Astrocyte (in vitro differentiated cells and primary cell): ENCODE measurements around the gene DDR2. TPM values are rescaled to one million over a fixed set of nuclear protein-coding genes. Genes with fewer than 3 reads are reported as not detected.

Experiments
- DNase-seq: peaks from one replicate; pipeline ENCODE4 v3.0.0-alpha.2; 2010; ENCODE audit warnings: low read depth
- FAIRE-seq: peaks from 2 replicates; lab custom pipeline; 2011; peaks lifted over from hg19 to GRCh38; lab: Jason Lieb, UNC
- H2AFZ ChIP-seq: 2 replicates; pipeline ENCODE4 v1.6.0; 2012; ENCODE audit warnings: low read depth, low read length, inconsistent platforms
- H3K27ac ChIP-seq: 2 replicates; pipeline ENCODE4 v1.5.1; 2011; ENCODE audit warnings: low read depth, low read length, inconsistent platforms
- H3K27me3 ChIP-seq: 2 replicates; pipeline ENCODE4 v1.6.0; 2011; ENCODE audit warnings: low read length, inconsistent platforms; ENCODE audit not compliant: insufficient read depth
- H3K36me3 ChIP-seq: 2 replicates; pipeline ENCODE4 v1.5.1; 2011; ENCODE audit warnings: low read length, inconsistent platforms; ENCODE audit not compliant: insufficient read depth
- H3K4me1 ChIP-seq: 2 replicates; pipeline ENCODE4 v1.5.1; 2011; ENCODE audit warnings: low read length, inconsistent platforms; ENCODE audit not compliant: insufficient read depth
- H3K4me2 ChIP-seq: 2 replicates; pipeline ENCODE4 v1.6.0; 2012; ENCODE audit warnings: low read length, inconsistent platforms
- H3K4me3 ChIP-seq: 2 replicates; pipeline ENCODE4 v1.5.1; 2011; ENCODE audit warnings: low read depth, mild to moderate bottlenecking, low read length, inconsistent platforms; ENCODE audit not compliant: insufficient read depth
- H3K79me2 ChIP-seq: 2 replicates; pipeline ENCODE4 v1.6.0; 2012; ENCODE audit warnings: mild to moderate bottlenecking, low read length, inconsistent platforms; ENCODE audit not compliant: insufficient read depth
- H3K9ac ChIP-seq: 2 replicates; pipeline ENCODE4 v1.6.0; 2012; ENCODE audit warnings: mild to moderate bottlenecking, low read length, inconsistent platforms
- H3K9me3 ChIP-seq: 2 replicates; pipeline ENCODE4 v1.5.1; 2012; ENCODE audit warnings: low read depth, mild to moderate bottlenecking, low read length, inconsistent platforms; ENCODE audit not compliant: insufficient read depth
- H4K20me1 ChIP-seq: 2 replicates; pipeline ENCODE4 v1.6.0; 2012; ENCODE audit warnings: low read length, inconsistent platforms; ENCODE audit not compliant: insufficient read depth
- H3K27ac Mint-ChIP-seq: one replicate; pipeline ENCODE4 v1.8.0; 2021; ENCODE audit warnings: mild to moderate bottlenecking, mixed read lengths; ENCODE audit not compliant: unreplicated experiment
- H3K27me3 Mint-ChIP-seq: one replicate; pipeline ENCODE4 v1.8.0; 2021; ENCODE audit warnings: low read depth, mixed read lengths; ENCODE audit not compliant: unreplicated experiment
- H3K36me3 Mint-ChIP-seq: one replicate; pipeline ENCODE4 v1.8.0; 2021; ENCODE audit warnings: low read depth, mixed read lengths; ENCODE audit not compliant: unreplicated experiment
- H3K4me1 Mint-ChIP-seq: one replicate; pipeline ENCODE4 v1.8.0; 2021; ENCODE audit warnings: low read depth, mixed read lengths; ENCODE audit not compliant: unreplicated experiment
- H3K4me3 Mint-ChIP-seq: one replicate; pipeline ENCODE4 v1.8.0; 2021; ENCODE audit warnings: mild to moderate bottlenecking, moderate library complexity, mixed read lengths; ENCODE audit not compliant: unreplicated experiment
- H3K9me3 Mint-ChIP-seq: one replicate; pipeline ENCODE4 v1.8.0; 2021; ENCODE audit warnings: mild to moderate bottlenecking, mixed read lengths; ENCODE audit not compliant: unreplicated experiment
- EZH2 ChIP-seq: IDR thresholded peaks from 2 replicates; pipeline ENCODE4 v1.6.1; 2012; ENCODE audit warnings: mild to moderate bottlenecking, low read length, inconsistent platforms; ENCODE audit not compliant: insufficient read depth
- total RNA-seq: library from RNA; stranded (reverse); gene quantifications from 2 replicates; pipeline ENCODE4 v1.2.1, GENCODE V29; 2021
- TF ChIP-seq, protein P1 (sequence below): IDR thresholded peaks from 2 replicates; pipeline ENCODE4 v1.5.1; 2011; ENCODE audit warnings: low read depth, mild to moderate bottlenecking, inconsistent platforms, low read length, moderate library complexity; ENCODE audit not compliant: insufficient read depth

The DDR2 gene
- total RNA-seq, 1 donor from 2014 or later: 15.3 TPM

DNA sequence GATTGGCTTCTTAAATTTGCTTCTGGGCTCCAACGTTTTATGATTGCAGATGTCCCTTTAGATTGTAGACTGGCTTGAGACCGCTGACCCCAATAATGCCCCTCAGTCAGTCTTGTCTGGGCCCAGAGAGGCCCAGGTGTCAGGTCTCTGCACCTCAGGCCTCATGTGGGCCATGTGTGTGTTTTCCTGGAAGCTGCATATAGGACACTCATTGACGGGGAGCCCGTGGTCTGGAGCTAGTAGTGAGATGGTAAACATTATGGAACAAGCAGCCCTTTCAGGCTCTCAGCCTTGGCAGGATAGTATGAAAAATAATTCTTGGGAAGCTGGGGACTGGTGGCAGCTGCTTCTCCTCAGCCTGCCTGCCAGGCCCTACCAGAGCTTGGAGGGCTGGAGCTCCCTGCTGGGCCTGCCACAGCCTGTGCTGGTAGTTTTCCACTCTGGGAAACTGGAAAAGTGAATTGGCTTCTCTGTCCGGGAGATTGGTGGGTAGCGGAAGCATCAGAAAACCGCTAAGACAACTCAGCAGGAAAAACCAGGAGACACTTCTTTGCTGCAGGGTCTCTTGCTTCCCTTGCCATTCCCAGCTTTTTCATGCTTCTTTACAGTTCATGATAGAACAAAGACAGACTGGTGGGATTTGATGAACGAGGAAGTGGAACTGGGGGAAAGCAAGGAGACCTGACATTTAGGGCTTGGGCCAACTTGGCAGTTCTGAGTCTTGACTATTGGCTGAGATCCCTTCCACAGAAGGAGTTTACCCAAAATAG is 100.5 kb downstream of the DDR2 start:
- no peak overlapping the region for H3K27ac Mint-ChIP-seq
- TF ChIP-seq, protein P1, sequence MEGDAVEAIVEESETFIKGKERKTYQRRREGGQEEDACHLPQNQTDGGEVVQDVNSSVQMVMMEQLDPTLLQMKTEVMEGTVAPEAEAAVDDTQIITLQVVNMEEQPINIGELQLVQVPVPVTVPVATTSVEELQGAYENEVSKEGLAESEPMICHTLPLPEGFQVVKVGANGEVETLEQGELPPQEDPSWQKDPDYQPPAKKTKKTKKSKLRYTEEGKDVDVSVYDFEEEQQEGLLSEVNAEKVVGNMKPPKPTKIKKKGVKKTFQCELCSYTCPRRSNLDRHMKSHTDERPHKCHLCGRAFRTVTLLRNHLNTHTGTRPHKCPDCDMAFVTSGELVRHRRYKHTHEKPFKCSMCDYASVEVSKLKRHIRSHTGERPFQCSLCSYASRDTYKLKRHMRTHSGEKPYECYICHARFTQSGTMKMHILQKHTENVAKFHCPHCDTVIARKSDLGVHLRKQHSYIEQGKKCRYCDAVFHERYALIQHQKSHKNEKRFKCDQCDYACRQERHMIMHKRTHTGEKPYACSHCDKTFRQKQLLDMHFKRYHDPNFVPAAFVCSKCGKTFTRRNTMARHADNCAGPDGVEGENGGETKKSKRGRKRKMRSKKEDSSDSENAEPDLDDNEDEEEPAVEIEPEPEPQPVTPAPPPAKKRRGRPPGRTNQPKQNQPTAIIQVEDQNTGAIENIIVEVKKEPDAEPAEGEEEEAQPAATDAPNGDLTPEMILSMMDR: no peak
- TF ChIP-seq EZH2: no peak
- Histone ChIP-seq H3K36me3 (no peaks in the 10 kb centered on the region), H3K4me3 (no peak overlapping the region), H3K27me3 (no peaks in the 10 kb centered on the region), H3K4me2 (no peak overlapping the region), H3K9me3 (no peaks in the 10 kb centered on the region), H4K20me1 (peaks cover 8% of the 10 kb centered on the region), H3K9ac (no peak overlapping the region), H3K4me1 (no peaks in the 10 kb centered on the region), H3K79me2 (no peaks in the 10 kb centered on the region), H3K27ac (no peak overlapping the region), H2AFZ (no peak overlapping the region)
- H3K36me3 Mint-ChIP-seq: peaks cover 6% of the 10 kb centered on the region
- DNase-seq: no peak
- no peak for FAIRE-seq
- H3K4me1 Mint-ChIP-seq: no peaks in the 10 kb centered on the region
- H3K27me3 Mint-ChIP-seq: peaks cover 4% of the 10 kb centered on the region
- H3K9me3 Mint-ChIP-seq: peaks cover 2% of the 10 kb centered on the region
- no peak overlapping the region for H3K4me3 Mint-ChIP-seq

DNA sequence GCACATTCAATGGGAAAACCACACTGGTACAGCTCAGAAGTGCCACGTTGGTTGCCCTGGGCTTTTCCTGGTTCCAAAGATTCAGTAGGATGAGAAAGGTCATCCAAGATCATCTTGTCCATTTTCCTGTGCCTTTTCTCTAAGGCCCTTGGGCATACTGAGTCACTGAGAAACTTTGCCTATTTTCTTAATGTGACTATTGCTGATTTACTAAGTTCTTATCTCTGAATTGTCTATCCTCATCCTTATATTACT is 101.0 kb downstream of the DDR2 start:
- H3K4me3 Mint-ChIP-seq: no peak overlapping the region
- no peaks in the 10 kb centered on the region for H3K79me2 ChIP-seq
- H3K9me3 Mint-ChIP-seq: peaks cover 2% of the 10 kb centered on the region
- no peak overlapping the region for H2AFZ ChIP-seq
- no peak overlapping the region for H3K4me3 ChIP-seq
- no peak overlapping the region for H3K9ac ChIP-seq
- H3K4me2 ChIP-seq: no peak overlapping the region
- peaks cover 4% of the 10 kb centered on the region for H3K27me3 Mint-ChIP-seq
- H3K4me1 Mint-ChIP-seq: no peaks in the 10 kb centered on the region
- H3K9me3 ChIP-seq: no peaks in the 10 kb centered on the region
- DNase-seq (no peak), FAIRE-seq (no peak)
- TF ChIP-seq, protein P1: no peak
- no peak for TF ChIP-seq EZH2
- peaks cover 8% of the 10 kb centered on the region for H4K20me1 ChIP-seq
- H3K27ac Mint-ChIP-seq: no peak overlapping the region
- H3K36me3 ChIP-seq: no peaks in the 10 kb centered on the region
- H3K27ac ChIP-seq: no peak overlapping the region
- H3K27me3 ChIP-seq: no peaks in the 10 kb centered on the region
- H3K4me1 ChIP-seq: no peaks in the 10 kb centered on the region
- peaks cover 6% of the 10 kb centered on the region for H3K36me3 Mint-ChIP-seq

DNA sequence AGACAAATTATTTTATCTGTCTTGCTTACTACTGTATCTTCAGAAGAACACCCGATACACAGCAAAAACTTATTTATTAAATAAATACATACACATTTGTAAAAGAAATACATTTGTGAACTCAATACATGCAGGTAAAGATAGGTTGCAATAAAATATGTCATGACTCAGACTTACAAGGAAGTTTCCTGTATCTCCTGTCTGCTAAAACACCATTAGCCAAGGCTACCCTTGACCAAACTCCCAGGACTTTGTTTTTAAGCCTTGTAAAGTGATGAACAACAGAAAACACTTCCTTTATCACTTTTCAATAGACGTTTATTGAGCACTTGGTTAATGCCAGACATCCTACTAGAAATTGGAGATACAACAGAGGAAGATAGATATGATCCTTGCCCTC is 101.8 kb downstream of the DDR2 start:
- no peak for DNase-seq
- Histone ChIP-seq H3K4me1 (no peaks in the 10 kb centered on the region), H4K20me1 (peaks cover 8% of the 10 kb centered on the region), H3K27ac (no peak overlapping the region), H3K9ac (no peak overlapping the region), H3K4me2 (no peak overlapping the region), H3K79me2 (no peaks in the 10 kb centered on the region), H3K36me3 (no peaks in the 10 kb centered on the region), H3K27me3 (no peaks in the 10 kb centered on the region), H3K9me3 (no peaks in the 10 kb centered on the region), H2AFZ (no peak overlapping the region), H3K4me3 (no peak overlapping the region)
- TF ChIP-seq, protein P1: no peak
- TF ChIP-seq EZH2: no peak
- Mint-ChIP-seq H3K4me1 (no peaks in the 10 kb centered on the region), H3K27me3 (peaks cover 4% of the 10 kb centered on the region), H3K4me3 (no peak overlapping the region), H3K27ac (no peak overlapping the region), H3K9me3 (peaks cover 2% of the 10 kb centered on the region), H3K36me3 (peaks cover 6% of the 10 kb centered on the region)
- no peak for FAIRE-seq
